CD14-positive monocyte (primary cell): Measurements from ENCODE around the gene PPP2R2D. TPM values are rescaled to one million over a fixed set of nuclear protein-coding genes. Genes with fewer than 3 reads are reported as not detected.

Source experiments
- DNase-seq, 3 donors: peaks; one replicate each; pipeline ENCODE4 v3.0.0-alpha.2; 2011 to 2022
- H2AFZ ChIP-seq: 2 replicates; pipeline ENCODE4 v1.6.0; 2012; ENCODE audit warnings: mild to moderate bottlenecking, low read depth, low read length, inconsistent platforms; ENCODE audit not compliant: insufficient read depth, poor library complexity, severe bottlenecking
- H3K27ac ChIP-seq, 2 donors: 1 replicate in 1 of 2; 2 replicates in 1 of 2; pipeline ENCODE4 v1.5.1; 2012 to 2013; ENCODE audit warnings: low read length in 2 of 2, control low read depth in 1 of 2, inconsistent platforms in 1 of 2, low read depth in 1 of 2, mild to moderate bottlenecking in 1 of 2
- H3K27me3 ChIP-seq, 2 donors: one replicate each; pipeline versions ENCODE4 v1.6.0 to v1.6.1; 2011 to 2013; ENCODE audit warnings: low read length in 2 of 2; ENCODE audit not compliant: control insufficient read depth in 2 of 2, insufficient read depth in 2 of 2
- H3K36me3 ChIP-seq, 2 donors: replicated peaks in 1 of 2; 1 replicate in 1 of 2; 2 replicates in 1 of 2; pipeline versions ENCODE4 v1.5.1 to v1.6.1; 2012 to 2013; ENCODE audit warnings: low read length in 2 of 2, control low read depth in 1 of 2, inconsistent platforms in 1 of 2, mild to moderate bottlenecking in 1 of 2; ENCODE audit not compliant: insufficient read depth in 2 of 2, control insufficient read depth in 1 of 2
- H3K4me1 ChIP-seq, 2 donors: 1 replicate in 1 of 2; 2 replicates in 1 of 2; pipeline versions ENCODE4 v1.5.1 to v1.6.1; 2012 to 2013; ENCODE audit warnings: low read length in 2 of 2, control low read depth in 1 of 2, inconsistent platforms in 1 of 2, mild to moderate bottlenecking in 1 of 2, moderate library complexity in 1 of 2; ENCODE audit not compliant: insufficient read depth in 2 of 2, control insufficient read depth in 1 of 2
- H3K4me2 ChIP-seq: replicated peaks from 2 replicates; pipeline ENCODE3; 2012; ENCODE audit warnings: low read length, moderate library complexity, mild to moderate bottlenecking; ENCODE audit not compliant: poor library complexity, severe bottlenecking; ENCODE audit errors: extremely low read depth
- H3K4me3 ChIP-seq, 3 experiments: fragments of 200-600 bp in 1 of 3; sonication (generic) in 1 of 3; replicated peaks in 1 of 3; 1 replicate in 2 of 3; 2 replicates in 1 of 3; pipeline ENCODE4 v1.5.1; 2011 to 2013; ENCODE audit warnings: low read length in 3 of 3, mild to moderate bottlenecking in 3 of 3, control low read depth in 2 of 3, low read depth in 2 of 3, inconsistent platforms in 1 of 3, moderate library complexity in 1 of 3
- H3K79me2 ChIP-seq: 2 replicates; pipeline ENCODE4 v1.6.0; 2012; ENCODE audit warnings: mild to moderate bottlenecking, control low read depth, inconsistent platforms, low read length, moderate library complexity; ENCODE audit not compliant: insufficient read depth
- H3K9ac ChIP-seq: 2 replicates; pipeline ENCODE4 v1.6.0; 2017; ENCODE audit warnings: low read length, mild to moderate bottlenecking; ENCODE audit not compliant: insufficient read depth, poor library complexity, severe bottlenecking
- H3K9me3 ChIP-seq, 2 donors: replicated peaks in 1 of 2; 1 replicate in 1 of 2; 2 replicates in 1 of 2; pipeline versions ENCODE4 v1.5.1 to v1.6.1; 2012 to 2013; ENCODE audit warnings: low read length in 2 of 2, control low read depth in 1 of 2; ENCODE audit not compliant: control insufficient read depth in 1 of 2, insufficient read depth in 1 of 2
- H4K20me1 ChIP-seq: 2 replicates; pipeline ENCODE4 v1.6.0; 2012; ENCODE audit warnings: mild to moderate bottlenecking, low read length, control low read depth, moderate library complexity; ENCODE audit not compliant: insufficient read depth
- H3K27ac Mint-ChIP-seq, 7 donors: one replicate each; pipeline ENCODE4 v1.8.0; 2020; ENCODE audit warnings: mild to moderate bottlenecking in 7 of 7, mixed read lengths in 7 of 7, moderate library complexity in 6 of 7, inconsistent platforms in 2 of 7
- H3K27me3 Mint-ChIP-seq, 3 donors: one replicate each; pipeline ENCODE4 v1.8.0; 2021 to 2022; ENCODE audit warnings: low read depth in 3 of 3, mild to moderate bottlenecking in 3 of 3, mixed read lengths in 3 of 3, moderate library complexity in 3 of 3, inconsistent platforms in 1 of 3
- H3K36me3 Mint-ChIP-seq, 2 donors: one replicate each; pipeline ENCODE4 v1.8.0; 2020; ENCODE audit warnings: mixed read lengths in 2 of 2, inconsistent platforms in 1 of 2, mild to moderate bottlenecking in 1 of 2
- H3K4me1 Mint-ChIP-seq: one replicate; pipeline ENCODE4 v1.8.0; 2020; ENCODE audit warnings: mild to moderate bottlenecking, mixed read lengths
- H3K4me3 Mint-ChIP-seq, 2 donors: one replicate each; pipeline ENCODE4 v1.8.0; 2020; ENCODE audit warnings: mild to moderate bottlenecking in 2 of 2, mixed read lengths in 2 of 2, moderate library complexity in 1 of 2
- H3K9me3 Mint-ChIP-seq, 7 donors: one replicate each; pipeline ENCODE4 v1.8.0; 2020 to 2022; ENCODE audit warnings: mixed read lengths in 7 of 7, mild to moderate bottlenecking in 6 of 7, moderate library complexity in 6 of 7, inconsistent platforms in 2 of 7
- CTCF ChIP-seq: fragments of 200-600 bp; IDR thresholded peaks from one replicate; pipeline ENCODE4 v1.8.0; 2022; ENCODE audit warnings: antibody characterized with exemption, mild to moderate bottlenecking
- WGBS: methylation state at CpG from one replicate; pipeline ENCODE4 v1.1.5; 2013; ENCODE audit warnings: missing lambda C conversion rate; ENCODE audit not compliant: insufficient coverage; 5-methylcytosine and 5-hydroxymethylcytosine counted together
- intact Hi-C, 2 donors: fragments of 100-400 bp; cut with micrococcal nuclease; formaldehyde crosslinking; loops; one replicate each; pipeline versions ENCODE4 v1.15.0 to v1.15.1; 2023
- polyA plus RNA-seq, 3 donors: library from polyadenylated mRNA; depleted of rRNA in 1 of 3; unstranded in 2 of 3; stranded (reverse) in 1 of 3; fragments of 300-500 nt in 2 of 3; fragments of >200 nt in 1 of 3; fragmentation: Illumina TruSeq in 2 of 3; gene quantifications; 1 replicate in 2 of 3; 2 replicates in 1 of 3; pipeline ENCODE4 v1.2.3, GENCODE V29; 2012 to 2021

PPP2R2D gene
- polyA plus RNA-seq, 3 donors: 12.8 to 23.5 (median 12.9) TPM

- Histone ChIP-seq H3K36me3 (no peaks in the 10 kb centered on the region), H3K9me3 (no peaks in the 10 kb centered on the region), H3K4me3 (no peak overlapping the region), H3K27me3 (no peaks in the 10 kb centered on the region), H3K4me2 (no peak overlapping the region), H2AFZ (no peak overlapping the region), H3K79me2 (no peaks in the 10 kb centered on the region), H3K27ac (no peak overlapping the region), H3K4me1 (no peaks in the 10 kb centered on the region), H3K9ac (no peak overlapping the region), H4K20me1 (no peaks in the 10 kb centered on the region)
- 6% methylated on average over 15 of the region's 17 CpGs for WGBS
- peak overlapping the region in 1 of 7 donors; percentile 58 for H3K27ac Mint-ChIP-seq
- intact Hi-C loops: loop anchor here (2.0 to 5.0 kb wide), 4 partner anchors 420 to 1684 kb away; no protein-coding TSS in a partner anchor
- H3K36me3 Mint-ChIP-seq: no peaks in the 10 kb centered on the region
- peaks cover 3% of the 10 kb centered on the region for H3K4me1 Mint-ChIP-seq
- peaks cover 3 to 10% (median 6%) of the 10 kb centered on the region in 3 donors for H3K27me3 Mint-ChIP-seq
- DNase-seq: peak; percentile 67 to 75 (median 72)
- peak; percentile 83 for TF ChIP-seq CTCF
- H3K4me3 Mint-ChIP-seq: no peak overlapping the region
- peaks cover 0 to 2% (median 0%) of the 10 kb centered on the region in 7 donors for H3K9me3 Mint-ChIP-seq
These were observed 25.8 kb upstream of the PPP2R2D start for GRCh38 chr10:131874991-131875451.

- H3K9me3 Mint-ChIP-seq: no peaks in the 10 kb centered on the region
- intact Hi-C loops: loop anchor here in 1 of 2 donors (2.0 kb wide), 2 partner anchors 421 to 1685 kb away; no protein-coding TSS in a partner anchor
- Histone ChIP-seq H4K20me1 (no peaks in the 10 kb centered on the region), H3K27me3 (no peaks in the 10 kb centered on the region), H2AFZ (no peak overlapping the region), H3K36me3 (no peaks in the 10 kb centered on the region), H3K9ac (no peak overlapping the region), H3K9me3 (no peaks in the 10 kb centered on the region), H3K4me2 (no peak overlapping the region), H3K27ac (no peak overlapping the region), H3K4me3 (no peak overlapping the region), H3K4me1 (no peaks in the 10 kb centered on the region), H3K79me2 (no peaks in the 10 kb centered on the region)
- TF ChIP-seq CTCF: no peak
- no peaks in the 10 kb centered on the region for H3K36me3 Mint-ChIP-seq
- DNase-seq: no peak
- H3K27me3 Mint-ChIP-seq: peaks cover 3 to 13% (median 7%) of the 10 kb centered on the region in 3 donors
- no peak overlapping the region for H3K4me3 Mint-ChIP-seq
- peaks cover 3% of the 10 kb centered on the region for H3K4me1 Mint-ChIP-seq
- no peak overlapping the region for H3K27ac Mint-ChIP-seq
- WGBS: 88% methylated on average over 5 of the region's 10 CpGs
These were observed 25.3 kb upstream of the PPP2R2D start for GRCh38 chr10:131875501-131875900.
